ENCODE data around the gene BBOX1.
"Not testable (repeated sequence)": the region's sequence is repeated elsewhere in the genome, so short reads cannot be mapped to it uniquely, and the experiment has no call there.

BBOX1 gene

DNA sequence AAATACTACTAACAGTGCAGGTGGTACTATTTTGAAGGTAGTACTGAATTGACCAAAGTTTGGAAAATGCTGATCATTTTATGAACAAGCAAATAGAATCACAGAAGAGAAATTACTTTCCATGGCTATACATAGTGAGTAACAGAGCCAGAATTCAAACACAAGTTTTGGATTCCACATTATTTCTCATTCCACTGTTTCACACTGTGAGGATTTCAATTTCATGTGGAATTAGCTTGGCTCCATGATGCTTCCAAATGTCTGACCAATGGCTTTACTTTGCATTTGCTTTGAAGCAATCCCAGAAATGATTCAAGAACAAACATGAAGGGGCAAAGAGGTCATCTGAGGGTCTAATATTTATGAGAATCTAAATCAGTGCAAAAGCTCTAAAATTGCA, 98.1 kb downstream of the BBOX1 start:
- DNase-seq, result no peak

DNA sequence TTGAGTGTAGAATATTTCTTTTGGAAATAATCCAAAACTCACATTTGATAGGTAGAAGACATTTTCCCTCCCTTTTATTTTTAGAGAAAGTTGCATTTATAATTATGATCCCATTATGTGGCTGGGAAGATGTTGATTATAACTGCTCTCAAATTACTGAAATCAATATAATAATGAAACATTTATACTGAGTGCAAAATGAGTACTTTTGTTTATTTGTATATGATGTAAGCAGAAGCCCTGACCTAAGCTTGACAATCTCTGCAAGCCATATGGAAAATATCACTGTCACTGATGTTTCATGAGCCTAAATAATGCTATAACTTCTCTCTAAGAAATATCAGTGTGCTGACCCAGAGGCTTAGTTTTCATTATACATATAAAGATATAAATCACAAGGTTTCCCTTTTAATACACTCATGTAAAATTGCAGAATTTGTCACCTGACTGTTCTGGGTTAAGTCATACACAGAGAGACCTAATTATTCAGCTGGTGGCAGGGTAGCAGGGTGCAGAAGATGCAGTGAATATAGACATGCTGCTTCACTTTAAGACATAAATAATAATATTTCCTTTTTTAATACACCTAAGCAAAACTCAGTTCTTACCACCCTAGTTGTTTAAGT, 99.2 kb downstream of the BBOX1 start:
- no peak for DNase-seq

DNA sequence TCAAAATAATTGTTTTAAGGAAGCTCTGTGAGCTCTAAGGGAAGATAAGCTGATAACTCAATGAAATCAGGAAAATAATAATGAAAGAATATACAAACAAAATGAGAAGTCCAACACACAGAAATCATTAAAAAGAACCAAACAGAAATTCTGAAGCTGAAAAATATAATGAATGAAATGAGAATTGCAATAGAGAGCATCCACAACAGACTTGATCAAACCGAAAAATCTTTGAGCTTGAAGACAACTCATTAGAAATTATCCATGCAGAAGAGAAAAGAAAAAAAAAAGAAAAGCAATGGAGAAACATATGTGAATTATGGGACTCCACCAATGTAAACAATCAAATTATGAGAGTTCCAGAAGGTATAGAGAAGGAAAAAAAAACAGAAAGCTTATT, 101.0 kb downstream of the BBOX1 start:
- DNase-seq, result no peak

DNA sequence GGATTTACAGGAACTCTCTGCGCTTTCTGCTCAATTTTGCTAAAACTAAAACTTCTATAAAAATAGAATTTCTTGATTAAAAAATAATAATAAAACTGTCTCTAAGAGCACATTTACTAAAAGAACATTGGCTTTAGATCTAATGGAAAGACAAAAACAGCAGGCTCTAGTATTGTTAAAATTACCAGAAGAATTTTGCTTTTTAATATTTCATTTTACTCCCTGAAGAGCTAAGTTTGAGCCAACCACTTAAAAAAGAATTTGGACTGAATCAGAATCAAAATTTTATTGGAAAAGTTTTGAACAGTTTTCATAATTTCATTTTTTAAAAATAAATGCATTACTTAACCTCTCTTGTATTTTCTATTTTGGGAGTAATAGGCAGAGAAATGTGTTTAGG, 107.3 kb downstream of the BBOX1 start:
- DNase-seq, result no peak

DNA sequence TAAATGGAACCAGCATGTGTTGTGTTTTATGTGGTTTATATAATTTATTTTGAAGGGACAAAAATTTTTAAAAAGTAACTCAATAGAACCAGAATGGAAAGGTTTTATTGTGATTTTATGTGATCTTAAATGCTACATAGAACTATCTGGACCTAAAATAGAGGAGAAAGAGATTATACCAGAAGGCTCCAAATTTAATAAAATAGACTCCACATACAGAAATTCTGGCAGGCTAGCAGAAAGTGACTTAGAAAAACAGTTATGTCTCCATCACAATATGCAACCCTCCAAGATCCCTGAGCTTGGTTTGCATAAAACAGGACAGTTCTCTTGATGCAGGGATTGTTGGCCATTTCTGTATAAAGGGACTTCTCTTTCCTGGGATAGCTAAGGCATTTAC, 107.9 kb downstream of the BBOX1 start:
- no peak for DNase-seq

DNA sequence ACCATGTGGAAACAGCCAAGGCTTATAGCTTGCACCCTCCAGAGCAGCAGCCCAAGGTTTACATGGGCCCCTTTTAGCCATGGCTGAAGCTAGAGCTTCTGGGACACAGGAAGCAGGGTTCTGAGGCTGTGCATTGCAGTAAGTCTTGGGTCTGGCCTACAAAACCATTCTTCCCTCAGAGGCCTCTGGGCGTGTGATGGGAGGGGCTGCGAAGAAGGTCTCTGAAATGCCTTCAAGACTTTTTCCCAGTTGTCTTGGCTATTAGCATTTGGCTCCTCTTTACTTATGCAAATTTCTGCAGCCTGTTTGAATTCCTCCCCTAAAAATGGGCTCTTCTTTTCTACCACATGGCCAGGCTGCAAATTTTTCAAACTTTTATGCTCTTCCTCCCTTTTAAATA, 109.5 kb downstream of the BBOX1 start:
- no peak for DNase-seq

DNA sequence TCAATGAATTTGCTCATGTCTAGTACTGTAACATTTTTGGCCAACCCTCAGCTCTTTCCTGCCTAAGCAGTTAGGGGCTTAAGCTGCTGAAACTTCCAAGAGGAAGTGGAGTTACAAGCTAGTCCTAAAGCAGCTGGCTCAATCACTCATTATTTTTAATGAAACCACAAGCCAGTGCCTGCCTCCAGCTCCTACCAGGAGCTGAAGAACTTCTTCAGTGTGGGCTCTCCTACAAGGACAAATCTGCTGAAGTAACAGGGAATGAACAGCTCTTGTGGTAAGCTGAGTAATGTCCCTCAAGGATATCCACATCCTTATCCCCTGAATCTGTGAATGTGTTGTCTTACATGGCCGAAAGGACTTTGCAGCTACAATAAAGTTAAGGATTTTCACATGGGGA, 112.5 kb downstream of the BBOX1 start:
- no peak for DNase-seq

DNA sequence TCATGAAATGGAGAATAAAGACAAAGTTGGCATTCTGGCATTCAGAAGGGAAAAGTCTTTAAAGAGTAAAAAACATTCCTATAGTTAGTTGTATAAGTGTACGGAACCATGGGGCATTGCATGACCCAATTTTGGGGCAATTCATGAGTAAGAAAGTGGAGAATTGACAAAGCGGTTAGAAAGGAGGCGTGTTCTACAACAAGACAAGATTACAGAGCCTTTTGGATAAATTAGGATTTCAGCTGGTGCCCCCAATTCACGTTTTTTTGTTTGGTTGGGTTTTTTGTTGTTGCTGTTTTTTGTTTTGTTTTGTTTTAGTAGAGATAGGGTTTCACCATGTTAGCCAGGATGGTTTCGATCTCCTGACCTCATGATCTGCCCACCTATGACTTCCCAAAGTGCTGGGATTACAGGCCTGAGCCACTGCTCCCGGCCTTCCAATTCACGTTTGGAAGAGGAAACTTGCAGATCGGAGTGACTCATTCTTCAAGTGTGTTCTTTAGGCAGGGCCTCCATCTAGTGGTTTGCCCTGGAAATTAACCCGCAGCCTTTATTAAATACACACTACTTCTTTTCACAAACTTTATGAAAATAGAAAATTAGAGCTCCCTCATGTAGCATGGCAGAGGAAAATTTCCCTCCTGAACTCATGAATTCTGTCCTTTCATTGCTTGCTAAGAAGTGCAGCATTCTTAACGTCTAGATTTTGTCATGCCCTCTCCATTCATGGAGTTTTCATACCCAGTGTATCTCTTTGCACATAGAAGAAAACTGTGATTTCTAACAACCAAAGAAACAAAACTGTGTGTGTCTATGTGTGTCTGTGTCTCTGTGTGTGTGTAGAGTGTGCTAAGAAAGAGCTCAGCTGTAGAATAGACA, 118.1 kb downstream of the BBOX1 start:
- no peak for DNase-seq

DNA sequence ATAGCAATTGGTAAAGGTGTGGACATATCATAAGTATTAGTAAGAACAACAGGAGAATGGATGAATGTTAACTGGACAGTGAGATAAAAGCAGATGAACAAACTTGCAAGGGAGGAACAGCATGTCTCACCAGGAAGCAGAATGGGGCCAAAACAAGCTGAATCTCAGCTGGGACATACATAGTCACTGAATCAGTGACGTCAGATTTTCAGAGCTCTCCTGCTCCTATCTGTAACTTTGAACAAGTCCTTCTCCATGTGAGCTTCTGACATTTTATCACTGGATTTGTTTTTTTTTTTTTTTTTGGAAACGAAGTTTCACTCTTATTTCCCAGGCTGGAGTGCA, 118.7 kb downstream of the BBOX1 start:
- DNase-seq, result no peak

DNA sequence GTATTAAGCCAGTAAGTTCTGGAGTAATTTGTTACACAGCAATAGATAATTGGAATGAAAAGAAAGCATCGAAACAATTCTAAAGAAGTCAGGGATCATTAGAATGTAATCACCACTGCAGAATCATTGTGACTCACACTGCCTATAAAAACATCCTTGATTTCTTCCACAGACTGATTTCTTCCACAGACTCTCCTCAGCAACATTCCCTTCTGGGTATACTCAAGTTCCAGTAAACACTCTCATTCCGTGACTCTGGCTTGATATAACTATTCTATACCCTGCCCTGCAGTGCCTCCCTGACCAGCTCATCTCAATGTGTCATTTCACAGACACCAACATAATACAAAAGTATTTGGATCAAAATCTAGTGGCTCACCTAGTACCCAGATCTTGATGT, 120.5 kb downstream of the BBOX1 start:
- DNase-seq, result no peak

DNA sequence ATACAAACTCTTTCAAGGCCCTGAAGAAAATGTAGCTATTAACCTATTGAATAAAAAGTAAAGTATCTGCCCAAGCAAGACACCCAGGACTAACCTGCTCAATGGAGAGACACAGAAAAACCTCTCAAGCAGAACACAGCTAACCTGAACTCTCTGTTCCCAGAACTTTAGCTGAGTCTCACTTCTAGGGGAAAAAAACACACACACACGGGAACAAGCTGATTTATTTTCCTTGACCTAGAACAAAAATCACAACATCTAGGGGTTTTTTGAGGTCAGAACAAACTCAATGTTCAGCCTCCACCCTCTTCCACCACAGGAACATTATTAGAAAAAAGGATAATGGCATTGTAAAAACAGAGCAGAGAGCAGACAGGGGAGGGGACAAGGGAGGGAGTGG, 121.6 kb downstream of the BBOX1 start:
- no peak for DNase-seq

DNA sequence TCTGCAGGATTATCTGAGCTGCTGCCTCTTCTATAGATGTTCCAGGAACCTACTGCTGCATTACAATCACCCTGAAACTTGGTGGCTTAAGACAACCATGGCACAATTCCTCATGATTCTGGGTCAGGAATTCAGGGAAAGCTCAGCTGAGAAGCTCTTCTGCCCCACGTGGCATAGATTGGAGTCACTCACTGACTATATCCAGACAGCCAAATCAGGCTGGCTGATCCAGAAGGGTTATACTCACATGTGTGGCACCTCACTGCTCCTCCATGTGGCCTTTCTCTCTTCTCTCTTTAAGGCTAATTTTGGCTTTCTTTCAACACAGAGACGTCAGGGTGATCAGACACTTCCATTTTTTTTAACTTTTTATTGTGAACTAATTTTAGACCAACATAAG, 125.5 kb downstream of the BBOX1 start:
- DNase-seq, result no peak

DNA sequence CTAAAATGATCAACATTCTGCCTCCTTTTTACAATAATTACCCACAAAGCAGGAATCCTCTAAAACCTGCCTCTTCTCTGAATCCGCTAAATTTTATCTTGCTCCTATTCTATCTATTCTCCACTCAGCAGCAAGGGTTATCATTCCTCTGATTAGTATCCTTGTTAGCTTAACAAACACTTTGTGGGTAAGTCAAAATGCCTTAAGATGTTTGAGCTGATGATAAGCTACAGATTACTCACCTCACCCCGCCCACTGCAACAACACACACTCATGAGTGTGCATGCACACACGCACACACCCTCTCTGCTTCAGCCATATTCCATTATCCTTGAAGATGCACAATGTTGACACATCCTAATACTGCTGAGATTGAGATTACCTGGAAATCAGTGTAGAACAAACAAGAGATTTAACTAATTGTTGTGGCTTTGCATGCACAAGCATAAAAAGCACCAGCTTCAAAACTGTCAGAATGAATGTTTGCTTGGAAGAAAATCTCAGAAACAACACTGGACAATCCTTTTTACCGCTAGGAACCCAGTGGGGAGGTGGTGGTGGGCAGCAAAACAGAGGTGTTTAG, 130.9 kb downstream of the BBOX1 start:
- no peak for DNase-seq

DNA sequence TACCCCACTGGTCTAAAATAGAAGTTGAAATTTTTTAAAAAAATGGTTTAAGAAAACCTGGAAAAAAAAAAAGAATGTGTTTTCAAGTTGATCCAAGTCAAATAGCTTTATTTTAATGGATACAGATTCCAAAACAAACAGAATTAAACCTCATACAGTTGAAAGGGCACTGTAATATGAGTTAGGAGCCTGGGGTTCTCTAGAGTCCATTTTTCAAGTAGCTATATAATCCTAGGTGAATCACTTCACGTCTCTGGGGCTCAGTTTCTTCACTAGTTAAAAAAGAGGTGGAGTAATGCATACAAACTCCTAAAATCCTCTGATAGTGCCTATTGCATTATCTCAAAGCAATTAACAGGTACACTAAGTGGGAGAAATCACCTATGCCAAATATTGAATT, 132.9 kb downstream of the BBOX1 start:
- DNase-seq, result no peak

DNA sequence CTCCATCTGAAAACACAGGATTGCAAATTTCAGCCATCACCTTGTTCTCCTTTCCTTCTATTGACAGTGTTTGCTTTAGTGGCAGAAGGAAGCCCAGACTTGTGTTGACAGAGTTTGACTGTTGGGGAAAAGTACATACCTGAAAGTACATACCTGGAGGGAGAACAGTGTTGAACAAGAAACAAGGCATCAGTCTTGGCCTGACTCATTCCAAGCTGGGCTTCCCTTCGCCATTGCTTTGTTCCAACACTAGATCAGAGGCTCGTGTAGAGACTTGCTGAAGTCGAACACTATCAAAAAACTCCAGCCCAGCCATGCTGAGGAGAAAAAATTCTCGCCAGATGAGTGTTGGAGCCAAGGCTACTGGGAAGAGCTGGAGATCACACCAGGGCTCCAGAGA, 133.4 kb downstream of the BBOX1 start:
- DNase-seq, result no peak

DNA sequence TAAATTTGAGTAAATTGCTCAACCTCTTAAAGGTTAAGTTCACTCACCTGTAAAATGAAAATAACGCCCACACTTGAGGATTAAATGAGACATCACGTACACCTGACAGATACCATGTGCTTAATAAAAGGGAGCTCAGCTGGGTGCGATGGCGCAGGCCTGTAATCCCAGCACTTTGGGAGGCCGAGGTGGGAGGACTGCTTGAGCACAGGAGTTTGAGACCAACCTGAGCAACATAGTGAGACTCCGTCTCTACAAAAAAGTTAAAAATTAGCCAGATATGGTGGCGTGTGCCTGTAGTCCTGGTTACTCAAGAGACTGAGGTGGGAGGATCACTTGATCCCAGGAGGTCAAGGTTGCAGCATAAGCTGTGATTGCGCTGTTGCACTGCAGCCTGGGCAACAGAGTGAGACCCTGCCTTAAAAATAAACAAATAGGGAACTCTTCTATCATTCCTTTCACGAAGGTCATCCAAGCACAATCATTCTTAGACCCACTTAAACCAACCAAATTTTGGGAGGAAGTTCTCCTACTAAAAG, 134.1 kb downstream of the BBOX1 start:
- DNase-seq, result no peak

DNA sequence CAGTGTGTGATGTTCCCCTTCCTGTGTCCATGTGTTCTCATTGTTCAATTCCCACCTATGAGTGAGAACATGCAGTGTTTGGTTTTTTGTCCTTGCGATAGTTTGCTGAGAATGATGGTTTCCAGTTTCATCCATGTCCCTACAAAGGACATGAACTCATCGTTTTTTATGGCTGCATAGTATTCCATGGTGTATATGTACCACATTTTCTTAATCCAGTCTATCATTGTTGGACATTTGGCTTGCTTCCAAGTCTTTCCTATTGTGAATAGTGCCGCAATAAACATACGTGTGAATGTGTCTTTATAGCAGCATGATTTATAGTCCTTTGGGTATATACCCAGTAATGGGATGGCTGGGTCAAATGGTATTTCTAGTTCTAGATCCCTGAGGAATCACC, 134.9 kb downstream of the BBOX1 start:
- DNase-seq, result not testable (repeated sequence)

Data from CD4-positive, alpha-beta T cell treated with Interleukin-17A for 1 hour (primary cell).